Keratinocyte (primary cell): ENCODE results near the gene MAP7.

ENCODE experiments used
- CTCF ChIP-seq, 3 experiments: IDR thresholded peaks in 1 of 3; conservative IDR thresholded peaks in 1 of 3; optimal IDR thresholded peaks in 1 of 3; 2 replicates in 2 of 3; 3 replicates in 1 of 3; pipeline versions ENCODE3 to v1.5.1; 2011; ENCODE audit warnings: low read length in 3 of 3, mild to moderate bottlenecking in 3 of 3, moderate library complexity in 2 of 3, control low read depth in 1 of 3, inconsistent platforms in 1 of 3; ENCODE audit not compliant: insufficient read depth in 2 of 3; ENCODE audit errors: extremely low read depth in 1 of 3
- EZH2 ChIP-seq: IDR thresholded peaks from one replicate; pipeline ENCODE4 v1.6.1; 2012; ENCODE audit warnings: inconsistent platforms, mild to moderate bottlenecking, low read length, moderate library complexity

GRCh38 chr6:136427378-136427717 lies 122.9 kb downstream of the MAP7 start:
- TF ChIP-seq EZH2 (no peak), CTCF (optimal IDR thresholded peaks at IDR 0.05 in 1 of 3, IDR thresholded peaks at IDR 0.05 in 1 of 3, conservative IDR thresholded peaks at IDR 0.05 in 1 of 3; ENCODE audit: extremely low read depth in 1 of 3, insufficient read depth in 2 of 3, low read length in 3 of 3) (no peak)
